GM12865 (cell line): ENCODE results near the gene CKAP5.
"Not testable (repeated sequence)": the region's sequence is repeated elsewhere in the genome, so short reads cannot be mapped to it uniquely, and the experiment has no call there.

Experiments used
- DNase-seq: peaks from one replicate; pipeline ENCODE4 v3.0.0; 2010; ENCODE audit warnings: low read depth
- H3K4me3 ChIP-seq: 2 replicates; pipeline ENCODE4 v1.5.1; 2011; ENCODE audit warnings: mild to moderate bottlenecking, low read depth, low read length, control low read depth
- TF ChIP-seq, protein P1 (sequence below): IDR thresholded peaks from 2 replicates; pipeline ENCODE4 v1.5.1; 2011; ENCODE audit warnings: low read length, control low read depth, low read depth, inconsistent platforms; ENCODE audit not compliant: insufficient read depth; ENCODE audit errors: missing control alignments

The CKAP5 gene

DNA sequence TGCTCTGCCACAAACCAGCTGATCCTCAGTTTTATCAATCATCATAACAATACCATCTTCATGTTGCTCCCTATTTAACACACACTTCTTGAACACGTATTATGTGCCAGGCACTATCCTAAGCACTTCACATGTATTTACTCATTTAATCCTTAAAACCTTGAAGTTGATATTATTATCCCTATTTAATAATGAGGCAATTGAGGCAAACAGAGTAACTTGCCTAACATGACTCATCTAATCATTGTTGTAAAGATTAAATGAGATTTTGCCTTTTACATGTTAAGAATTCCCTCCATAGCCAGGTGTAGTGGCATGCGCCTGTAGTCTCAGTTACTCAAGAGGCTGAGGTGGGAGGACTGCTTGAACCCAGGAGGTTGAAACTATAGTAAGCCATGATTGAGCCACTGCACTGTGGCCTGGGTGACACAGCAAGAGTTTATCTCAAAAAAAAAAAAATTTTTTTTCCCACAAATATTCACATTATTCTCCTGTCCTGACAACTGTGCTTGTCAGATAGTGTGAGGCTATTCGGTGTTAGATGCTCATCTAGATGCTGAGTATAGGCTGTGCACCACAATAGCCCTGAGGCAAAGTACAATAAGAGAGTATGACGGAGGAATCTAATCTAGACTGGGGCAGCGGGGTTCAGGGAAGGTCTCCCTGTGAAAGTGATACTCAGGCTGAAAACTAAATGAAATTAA is 13.4 kb downstream of the CKAP5 start:
- no peak overlapping the region for H3K4me3 ChIP-seq
- TF ChIP-seq, protein P1, sequence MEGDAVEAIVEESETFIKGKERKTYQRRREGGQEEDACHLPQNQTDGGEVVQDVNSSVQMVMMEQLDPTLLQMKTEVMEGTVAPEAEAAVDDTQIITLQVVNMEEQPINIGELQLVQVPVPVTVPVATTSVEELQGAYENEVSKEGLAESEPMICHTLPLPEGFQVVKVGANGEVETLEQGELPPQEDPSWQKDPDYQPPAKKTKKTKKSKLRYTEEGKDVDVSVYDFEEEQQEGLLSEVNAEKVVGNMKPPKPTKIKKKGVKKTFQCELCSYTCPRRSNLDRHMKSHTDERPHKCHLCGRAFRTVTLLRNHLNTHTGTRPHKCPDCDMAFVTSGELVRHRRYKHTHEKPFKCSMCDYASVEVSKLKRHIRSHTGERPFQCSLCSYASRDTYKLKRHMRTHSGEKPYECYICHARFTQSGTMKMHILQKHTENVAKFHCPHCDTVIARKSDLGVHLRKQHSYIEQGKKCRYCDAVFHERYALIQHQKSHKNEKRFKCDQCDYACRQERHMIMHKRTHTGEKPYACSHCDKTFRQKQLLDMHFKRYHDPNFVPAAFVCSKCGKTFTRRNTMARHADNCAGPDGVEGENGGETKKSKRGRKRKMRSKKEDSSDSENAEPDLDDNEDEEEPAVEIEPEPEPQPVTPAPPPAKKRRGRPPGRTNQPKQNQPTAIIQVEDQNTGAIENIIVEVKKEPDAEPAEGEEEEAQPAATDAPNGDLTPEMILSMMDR = no peak
- DNase-seq = no peak

DNA sequence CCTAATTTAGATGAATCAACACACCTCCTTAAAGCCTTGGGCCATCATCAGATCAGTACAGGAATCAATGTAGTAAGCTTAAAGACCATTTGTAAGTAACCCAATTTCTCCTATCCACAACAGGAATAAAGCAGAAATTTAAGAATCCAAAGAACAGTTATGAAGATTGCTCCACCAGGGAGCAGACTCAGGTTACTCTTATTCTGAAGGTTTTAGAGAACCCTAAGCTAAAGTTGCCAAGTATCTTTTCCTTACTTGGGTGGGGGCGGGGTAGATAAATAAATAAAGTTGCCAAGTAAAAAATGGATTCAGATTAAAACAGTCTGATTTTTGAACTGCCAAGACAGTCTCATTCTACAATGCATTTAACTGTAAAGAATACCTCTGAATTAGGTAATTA is 18.1 kb downstream of the CKAP5 start:
- DNase-seq = no peak

DNA sequence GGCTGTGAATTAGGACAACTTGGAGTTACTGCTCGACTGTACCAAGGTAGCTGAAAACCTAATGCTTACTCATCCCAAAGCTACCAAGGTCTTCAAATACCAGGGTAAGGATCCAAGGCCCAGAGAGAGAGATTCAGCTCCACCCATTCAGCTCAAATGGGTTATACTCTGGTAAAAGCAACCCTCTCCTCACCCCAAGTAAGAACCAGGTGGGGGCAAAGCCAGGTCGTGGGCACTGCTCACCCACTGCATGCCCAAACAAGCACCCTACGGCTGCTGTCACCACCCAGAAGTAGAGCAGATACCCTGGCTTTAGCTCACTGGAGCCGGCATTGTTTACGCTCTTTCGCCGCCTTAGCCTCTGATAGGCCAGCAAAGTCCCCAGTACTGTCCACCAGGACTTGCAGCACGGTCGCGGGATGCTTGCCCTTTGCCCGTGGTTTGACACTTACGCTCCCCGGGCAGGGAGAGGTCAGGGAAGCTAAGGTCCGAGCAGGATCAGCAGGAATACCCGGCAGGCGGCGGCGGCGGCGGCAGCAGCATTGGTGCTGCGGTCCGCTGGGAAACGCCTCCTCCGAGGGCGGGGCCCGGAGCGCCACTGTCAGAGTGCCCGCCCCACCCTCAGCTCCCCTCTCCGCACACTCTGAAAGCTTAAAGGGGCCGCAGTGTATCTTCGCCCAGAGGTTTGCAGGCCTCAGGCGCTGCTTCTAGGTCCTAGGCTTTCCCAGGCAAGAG is 19.6 kb downstream of the CKAP5 start:
- DNase-seq = peak; percentile 66
- TF ChIP-seq, protein P1 = no peak
- peak overlapping the region; percentile 53 for H3K4me3 ChIP-seq

More for the DNA sequence above, 18.1 kb downstream of the CKAP5 start:
- H3K4me3 ChIP-seq = no peak overlapping the region
- TF ChIP-seq, protein P1 = no peak

DNA sequence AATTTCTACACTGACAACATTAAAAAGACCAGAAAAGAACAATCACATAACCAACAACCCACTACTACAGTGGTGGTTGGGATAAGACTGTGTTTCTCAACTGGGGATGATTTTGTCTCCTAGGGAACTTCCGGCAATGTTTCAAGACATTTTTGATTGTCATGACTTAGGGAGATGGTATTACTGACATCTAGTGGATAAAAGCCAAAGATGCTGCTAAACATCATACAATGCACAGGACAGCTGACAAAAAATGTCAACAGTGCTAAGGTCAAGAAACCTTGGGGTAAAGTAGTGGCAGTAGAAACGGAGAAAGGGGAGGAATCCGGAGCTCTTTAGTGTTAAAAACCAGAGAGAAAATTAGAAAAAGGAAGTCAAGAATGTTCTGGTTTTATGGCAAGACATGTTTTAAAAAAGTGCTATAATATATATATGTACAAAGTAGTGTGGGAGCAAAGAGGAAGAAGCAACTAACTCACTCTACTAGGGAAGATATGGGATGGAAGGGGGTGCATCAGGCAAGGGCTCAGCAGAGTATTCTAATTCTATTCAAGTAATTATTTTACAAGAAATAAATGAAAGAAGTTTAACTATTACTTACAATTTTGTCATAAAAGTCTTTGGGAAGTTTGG is 37.2 kb downstream of the CKAP5 start:
- TF ChIP-seq, protein P1 = peak; percentile 14
- DNase-seq = peak; percentile 8
- H3K4me3 ChIP-seq = no peak overlapping the region

DNA sequence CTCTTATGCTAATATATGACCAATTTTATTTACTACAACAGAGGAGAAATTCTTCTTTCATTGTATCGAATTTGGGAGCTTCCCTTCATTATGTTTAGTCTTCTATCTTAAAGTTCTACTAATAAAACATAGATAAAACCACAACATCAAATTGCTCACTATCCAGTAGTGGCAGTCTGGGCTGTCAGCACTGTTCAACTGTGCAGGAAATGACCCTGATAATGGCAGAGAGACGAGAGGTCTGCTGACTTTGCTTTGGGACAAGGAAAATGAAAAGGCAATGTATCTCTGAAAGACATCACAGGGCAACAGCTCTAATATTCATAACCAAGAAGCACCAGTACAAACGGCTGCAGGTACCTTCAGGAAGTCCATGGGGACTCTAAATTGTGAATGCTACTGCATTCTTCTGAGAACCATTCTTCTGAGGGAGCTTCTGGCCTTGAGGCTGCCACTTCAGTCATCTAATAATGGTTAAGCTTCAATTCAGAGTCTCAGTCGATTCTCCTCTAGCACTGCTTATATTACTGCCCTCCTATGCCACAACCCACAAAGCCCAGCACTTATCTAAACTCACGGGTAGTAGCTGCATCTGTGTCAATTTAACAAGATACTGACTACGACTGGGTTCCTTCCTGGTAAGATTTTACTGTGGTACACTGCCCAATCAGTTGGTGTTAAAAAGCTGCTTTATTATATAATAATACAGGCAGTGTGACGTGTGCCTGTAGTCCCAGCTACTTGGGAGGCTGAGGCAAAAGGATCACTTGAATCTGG is 44.2 kb downstream of the CKAP5 start:
- no peak overlapping the region for H3K4me3 ChIP-seq
- no peak for DNase-seq
- TF ChIP-seq, protein P1 = no peak

DNA sequence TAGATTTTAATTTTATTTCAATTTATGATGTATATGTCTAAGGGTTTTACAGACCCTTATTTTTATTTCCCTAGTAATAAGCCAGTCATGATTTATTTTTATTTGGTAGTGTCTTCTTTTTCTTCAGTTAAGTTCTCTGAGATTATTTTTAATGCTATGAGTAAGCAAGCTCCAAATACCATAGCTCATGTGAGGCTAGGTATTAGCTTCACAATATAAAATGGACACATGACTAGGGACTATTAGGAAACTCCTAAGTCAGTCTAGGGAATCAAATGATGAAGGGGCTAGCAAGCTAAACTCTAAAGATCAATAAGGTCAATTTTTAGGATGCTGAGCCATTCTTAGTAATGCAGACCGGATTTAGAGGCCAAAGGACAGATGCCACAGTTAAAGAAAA is 45.9 kb downstream of the CKAP5 start:
- TF ChIP-seq, protein P1 = no peak
- DNase-seq = no peak
- no peak overlapping the region for H3K4me3 ChIP-seq

DNA sequence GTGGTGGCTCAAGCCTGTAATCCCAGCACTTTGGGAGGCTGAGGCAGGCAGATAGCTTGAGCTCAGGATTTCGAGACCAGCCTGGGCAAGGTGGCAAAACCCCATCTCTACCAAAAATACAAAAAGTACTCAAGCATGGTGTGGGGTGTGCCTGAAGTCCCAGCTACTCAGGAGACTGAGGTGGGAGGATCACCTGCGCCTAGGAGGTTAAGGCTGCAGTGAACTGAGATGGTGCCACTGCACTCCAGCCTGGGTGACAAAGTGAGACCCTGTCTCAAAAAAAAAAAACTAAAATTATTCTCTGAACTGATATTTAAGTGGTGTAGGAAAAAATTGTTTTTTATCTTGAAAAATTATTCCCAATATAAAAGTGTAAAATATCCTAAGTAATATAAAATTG is 46.4 kb downstream of the CKAP5 start:
- not testable (repeated sequence) for DNase-seq, H3K4me3 ChIP-seq
